Natural killer cell (primary cell): ENCODE results near the gene KCNS1. TPM values are rescaled to one million over a fixed set of nuclear protein-coding genes. Genes with fewer than 3 reads are reported as not detected.

Experiments
- ATAC-seq, 3 donors: fragments of 150-1000 bp in 2 of 3; fragments of 200-7000 bp in 1 of 3; cut with Tn5 transposase; 1 replicate in 1 of 3; 2 replicates in 2 of 3; pipeline ENCODE4 v1.10.0; 2021; ENCODE audit warnings: mild to moderate bottlenecking in 2 of 3, moderate library complexity in 2 of 3
- DNase-seq, 2 donors: peaks; one replicate each; pipeline versions ENCODE4 v3.0.0 to v3.0.0-alpha.2; 2013 to 2021; ENCODE audit warnings: mixed read lengths in 1 of 2
- H3K27ac ChIP-seq: one replicate; pipeline ENCODE4 v1.5.1; 2013; ENCODE audit warnings: mild to moderate bottlenecking, low read length
- H3K27me3 ChIP-seq: one replicate; pipeline ENCODE4 v1.6.1; 2013; ENCODE audit warnings: low read length; ENCODE audit not compliant: control insufficient read depth, insufficient read depth
- H3K36me3 ChIP-seq: one replicate; pipeline ENCODE4 v1.6.1; 2013; ENCODE audit warnings: low read length; ENCODE audit not compliant: control insufficient read depth, insufficient read depth
- H3K4me1 ChIP-seq: one replicate; pipeline ENCODE4 v1.6.1; 2013; ENCODE audit warnings: low read length; ENCODE audit not compliant: control insufficient read depth, insufficient read depth
- H3K4me3 ChIP-seq: one replicate; pipeline ENCODE4 v1.5.1; 2013; ENCODE audit warnings: low read length
- H3K9me3 ChIP-seq: one replicate; pipeline ENCODE4 v1.6.1; 2013; ENCODE audit warnings: low read length; ENCODE audit not compliant: control insufficient read depth, insufficient read depth
- H3K27ac Mint-ChIP-seq, 2 donors: one replicate each; pipeline ENCODE4 v1.8.0; 2022; ENCODE audit warnings: mild to moderate bottlenecking in 2 of 2, mixed read lengths in 2 of 2, moderate library complexity in 1 of 2
- H3K27me3 Mint-ChIP-seq, 2 donors: one replicate each; pipeline ENCODE4 v1.8.0; 2022; ENCODE audit warnings: low read depth in 2 of 2, mixed read lengths in 2 of 2
- H3K36me3 Mint-ChIP-seq: one replicate; pipeline ENCODE4 v1.8.0; 2022; ENCODE audit warnings: mixed read lengths
- H3K4me1 Mint-ChIP-seq, 2 donors: one replicate each; pipeline ENCODE4 v1.8.0; 2022; ENCODE audit warnings: mixed read lengths in 2 of 2
- H3K4me3 Mint-ChIP-seq: one replicate; pipeline ENCODE4 v1.8.0; 2022; ENCODE audit warnings: mild to moderate bottlenecking, moderate library complexity, mixed read lengths
- H3K9me3 Mint-ChIP-seq, 2 donors: one replicate each; pipeline ENCODE4 v1.8.0; 2022; ENCODE audit warnings: mixed read lengths in 2 of 2
- WGBS: methylation state at CpG from one replicate; pipeline ENCODE4 v1.1.7; 2013; ENCODE audit warnings: missing lambda C conversion rate; ENCODE audit not compliant: insufficient coverage; 5-methylcytosine and 5-hydroxymethylcytosine counted together
- intact Hi-C: fragments of 100-400 bp; cut with micrococcal nuclease; formaldehyde crosslinking; loops from one replicate; pipeline ENCODE4 v1.14.2; 2022
- total RNA-seq, 4 donors: library from RNA; stranded (reverse); fragments of 120-200 nt in 1 of 4; gene quantifications; one replicate each; pipeline versions ENCODE4 v1.2.3 to v1.2.4, GENCODE V29; 2013 to 2022
- TF ChIP-seq, protein P1 (sequence below): fragments of 200-600 bp; IDR thresholded peaks from one replicate; pipeline ENCODE4 v1.8.0; 2022; ENCODE audit warnings: antibody characterized with exemption

Gene KCNS1
- total RNA-seq, 3 donors from 2014 or later (not counting 1 experiment from before 2014, with no cell fraction given), result not detected

DNA sequence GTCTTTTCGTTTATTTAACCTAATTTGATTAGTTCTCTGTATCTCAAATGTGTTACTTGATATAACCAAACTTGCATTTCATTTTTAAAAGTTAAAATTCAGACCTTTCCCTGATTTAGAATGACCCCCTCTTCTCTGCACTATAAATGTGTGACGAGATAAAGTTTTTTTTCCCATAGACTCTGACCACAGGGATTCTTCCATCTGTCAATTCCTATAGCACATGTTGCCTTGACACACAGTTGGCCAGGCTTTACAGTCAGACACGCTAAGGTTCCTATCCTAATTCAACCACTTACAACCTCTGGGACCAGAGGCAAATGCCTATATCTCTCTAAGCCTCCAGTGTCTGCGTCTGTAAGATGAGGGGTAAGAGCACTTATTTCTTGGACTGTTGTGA, 40.6 kb downstream of the KCNS1 start:
- TF ChIP-seq, protein P1, sequence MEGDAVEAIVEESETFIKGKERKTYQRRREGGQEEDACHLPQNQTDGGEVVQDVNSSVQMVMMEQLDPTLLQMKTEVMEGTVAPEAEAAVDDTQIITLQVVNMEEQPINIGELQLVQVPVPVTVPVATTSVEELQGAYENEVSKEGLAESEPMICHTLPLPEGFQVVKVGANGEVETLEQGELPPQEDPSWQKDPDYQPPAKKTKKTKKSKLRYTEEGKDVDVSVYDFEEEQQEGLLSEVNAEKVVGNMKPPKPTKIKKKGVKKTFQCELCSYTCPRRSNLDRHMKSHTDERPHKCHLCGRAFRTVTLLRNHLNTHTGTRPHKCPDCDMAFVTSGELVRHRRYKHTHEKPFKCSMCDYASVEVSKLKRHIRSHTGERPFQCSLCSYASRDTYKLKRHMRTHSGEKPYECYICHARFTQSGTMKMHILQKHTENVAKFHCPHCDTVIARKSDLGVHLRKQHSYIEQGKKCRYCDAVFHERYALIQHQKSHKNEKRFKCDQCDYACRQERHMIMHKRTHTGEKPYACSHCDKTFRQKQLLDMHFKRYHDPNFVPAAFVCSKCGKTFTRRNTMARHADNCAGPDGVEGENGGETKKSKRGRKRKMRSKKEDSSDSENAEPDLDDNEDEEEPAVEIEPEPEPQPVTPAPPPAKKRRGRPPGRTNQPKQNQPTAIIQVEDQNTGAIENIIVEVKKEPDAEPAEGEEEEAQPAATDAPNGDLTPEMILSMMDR, result no peak
- no peaks in the 10 kb centered on the region for H3K27me3 ChIP-seq
- Mint-ChIP-seq H3K4me3 (no peak overlapping the region), H3K27ac (peak overlapping the region; percentile 50 to 81), H3K9me3 (no peaks in the 10 kb centered on the region), H3K27me3 (no peaks in the 10 kb centered on the region), H3K4me1 (peaks cover 73 to 82% of the 10 kb centered on the region in 2 donors), H3K36me3 (peaks cover 16% of the 10 kb centered on the region)
- intact Hi-C loops, result no loop called here
- no peak overlapping the region for H3K4me3 ChIP-seq
- DNase-seq (no peak), ATAC-seq (no peak)
- H3K4me1 ChIP-seq, result no peaks in the 10 kb centered on the region
- H3K36me3 ChIP-seq, result peaks cover 43% of the 10 kb centered on the region
- H3K27ac ChIP-seq, result no peak overlapping the region
- WGBS, result 100% methylated on average over 1 of the region's 4 CpGs
- no peaks in the 10 kb centered on the region for H3K9me3 ChIP-seq

GRCh38 chr20:45059022-45059728, 41.8 kb downstream of the KCNS1 start:
- DNase-seq (no peak), ATAC-seq (peak in 2 of 3 donors; percentile 32 to 33)
- Histone ChIP-seq H3K4me3 (no peak overlapping the region), H3K27me3 (no peaks in the 10 kb centered on the region), H3K9me3 (no peaks in the 10 kb centered on the region), H3K4me1 (peaks cover 2% of the 10 kb centered on the region), H3K27ac (no peak overlapping the region), H3K36me3 (peaks cover 49% of the 10 kb centered on the region)
- Mint-ChIP-seq H3K4me3 (no peak overlapping the region), H3K27ac (peak overlapping the region; percentile 71 to 76), H3K27me3 (no peaks in the 10 kb centered on the region), H3K36me3 (peaks cover 21% of the 10 kb centered on the region), H3K4me1 (peaks cover 70 to 78% of the 10 kb centered on the region in 2 donors), H3K9me3 (no peaks in the 10 kb centered on the region)
- intact Hi-C loops, result no loop called here
- 84% methylated on average over 5 of the region's 6 CpGs for WGBS
- TF ChIP-seq, protein P1, result no peak

- H3K27ac ChIP-seq, result no peak overlapping the region
- no peaks in the 10 kb centered on the region for H3K27me3 ChIP-seq
- H3K9me3 ChIP-seq, result no peaks in the 10 kb centered on the region
- ATAC-seq (no peak), DNase-seq (no peak)
- peaks cover 56% of the 10 kb centered on the region for H3K36me3 ChIP-seq
- TF ChIP-seq, protein P1, result no peak
- Mint-ChIP-seq H3K27me3 (no peaks in the 10 kb centered on the region), H3K27ac (peak overlapping the region; percentile 71 to 76), H3K36me3 (peaks cover 21% of the 10 kb centered on the region), H3K9me3 (no peaks in the 10 kb centered on the region), H3K4me1 (peaks cover 73 to 81% of the 10 kb centered on the region in 2 donors), H3K4me3 (no peak overlapping the region)
- intact Hi-C loops, result no loop called here
- no peak overlapping the region for H3K4me3 ChIP-seq
- peaks cover 8% of the 10 kb centered on the region for H3K4me1 ChIP-seq
- WGBS, result 71% methylated on average over 3 of the region's 4 CpGs
Observed at GRCh38 chr20:45058168-45058850, 42.6 kb downstream of the KCNS1 start.
